Progenitor cell of endocrine pancreas (in vitro differentiated cells): ENCODE measurements around the gene TLK2. TPM values are rescaled to one million over a fixed set of nuclear protein-coding genes. Genes with fewer than 3 reads are reported as not detected.
"Not testable (repeated sequence)": the region's sequence is repeated elsewhere in the genome, so short reads cannot be mapped to it uniquely, and the experiment has no call there.

ENCODE experiments used
- DNase-seq: peaks from one replicate; pipeline ENCODE4 v3.0.0; 2021; ENCODE audit warnings: low spot score; ENCODE audit not compliant: unreplicated experiment
- H3K27ac Mint-ChIP-seq: 2 replicates; pipeline ENCODE4 v1.8.0; 2021; ENCODE audit warnings: mild to moderate bottlenecking, moderate library complexity, mixed read lengths
- H3K27me3 Mint-ChIP-seq: 2 replicates; pipeline ENCODE4 v1.8.0; 2021; ENCODE audit warnings: mixed read lengths
- H3K36me3 Mint-ChIP-seq: 2 replicates; pipeline ENCODE4 v1.8.0; 2022; ENCODE audit warnings: mixed read lengths; ENCODE audit not compliant: insufficient read depth
- H3K4me1 Mint-ChIP-seq: 2 replicates; pipeline ENCODE4 v1.8.0; 2021; ENCODE audit warnings: low read depth, mixed read lengths
- H3K4me3 Mint-ChIP-seq: 2 replicates; pipeline ENCODE4 v1.8.0; 2021; ENCODE audit warnings: low read depth, mild to moderate bottlenecking, moderate library complexity, mixed read lengths
- H3K9me3 Mint-ChIP-seq: 2 replicates; pipeline ENCODE4 v1.8.0; 2021; ENCODE audit warnings: low read depth, mixed read lengths
- total RNA-seq: library from RNA; stranded (reverse); gene quantifications from 2 replicates; pipeline ENCODE4 v1.2.1, GENCODE V29; 2021

Gene TLK2
- total RNA-seq, 1 donor from 2014 or later = 70.1 TPM

- not testable (repeated sequence) for DNase-seq, H3K27me3 Mint-ChIP-seq, H3K9me3 Mint-ChIP-seq
- Mint-ChIP-seq H3K4me1 (peaks cover 17% of the 10 kb centered on the region), H3K4me3 (peak overlapping the region; percentile 92), H3K27ac (peak overlapping the region; percentile 99), H3K36me3 (peaks cover 12% of the 10 kb centered on the region)
Measured at GRCh38 chr17:62479639-62480258, 1.1 kb downstream of the TLK2 start.

GRCh38 chr17:62482553-62482952, 3.9 kb downstream of the TLK2 start:
- Mint-ChIP-seq H3K4me1 (peaks cover 14% of the 10 kb centered on the region), H3K36me3 (peaks cover 12% of the 10 kb centered on the region)
- H3K9me3 Mint-ChIP-seq = not testable (repeated sequence)

GRCh38 chr17:62490990-62491389, 12.4 kb downstream of the TLK2 start:
- not testable (repeated sequence) for H3K36me3 Mint-ChIP-seq, H3K4me3 Mint-ChIP-seq, DNase-seq, H3K9me3 Mint-ChIP-seq, H3K4me1 Mint-ChIP-seq, H3K27me3 Mint-ChIP-seq, H3K27ac Mint-ChIP-seq

More at GRCh38 chr17:62482553-62482952, 3.9 kb downstream of the TLK2 start:
- not testable (repeated sequence) for H3K4me3 Mint-ChIP-seq, H3K27me3 Mint-ChIP-seq, DNase-seq
- peak overlapping the region; percentile 78 for H3K27ac Mint-ChIP-seq

- not testable (repeated sequence) for H3K27ac Mint-ChIP-seq, H3K27me3 Mint-ChIP-seq, H3K9me3 Mint-ChIP-seq, DNase-seq, H3K4me1 Mint-ChIP-seq, H3K4me3 Mint-ChIP-seq, H3K36me3 Mint-ChIP-seq
Measured at GRCh38 chr17:62493049-62493655, 14.5 kb downstream of the TLK2 start.

GRCh38 chr17:62494073-62494472, 15.4 kb downstream of the TLK2 start:
- not testable (repeated sequence) for H3K27me3 Mint-ChIP-seq, H3K27ac Mint-ChIP-seq, H3K9me3 Mint-ChIP-seq, H3K4me3 Mint-ChIP-seq, DNase-seq, H3K4me1 Mint-ChIP-seq, H3K36me3 Mint-ChIP-seq

GRCh38 chr17:62496344-62496743, 17.7 kb downstream of the TLK2 start:
- H3K4me3 Mint-ChIP-seq, H3K9me3 Mint-ChIP-seq, DNase-seq, H3K4me1 Mint-ChIP-seq, H3K36me3 Mint-ChIP-seq, H3K27me3 Mint-ChIP-seq: not testable (repeated sequence)
- H3K27ac Mint-ChIP-seq = peak overlapping the region; percentile 64

- DNase-seq, H3K4me1 Mint-ChIP-seq, H3K27me3 Mint-ChIP-seq, H3K4me3 Mint-ChIP-seq, H3K9me3 Mint-ChIP-seq, H3K27ac Mint-ChIP-seq, H3K36me3 Mint-ChIP-seq: not testable (repeated sequence)
Measured at GRCh38 chr17:62498796-62499195, 20.2 kb downstream of the TLK2 start.

- not testable (repeated sequence) for H3K9me3 Mint-ChIP-seq, H3K27ac Mint-ChIP-seq, H3K4me1 Mint-ChIP-seq, DNase-seq, H3K4me3 Mint-ChIP-seq, H3K36me3 Mint-ChIP-seq, H3K27me3 Mint-ChIP-seq
Measured at GRCh38 chr17:62500463-62500862, 21.8 kb downstream of the TLK2 start.

- not testable (repeated sequence) for H3K27me3 Mint-ChIP-seq, H3K27ac Mint-ChIP-seq
Measured at GRCh38 chr17:62504857-62505256, 26.2 kb downstream of the TLK2 start.

GRCh38 chr17:62507191-62507836, 28.7 kb downstream of the TLK2 start:
- H3K4me1 Mint-ChIP-seq = peaks cover 11% of the 10 kb centered on the region
- H3K4me3 Mint-ChIP-seq, H3K9me3 Mint-ChIP-seq, H3K27me3 Mint-ChIP-seq, H3K36me3 Mint-ChIP-seq, DNase-seq: not testable (repeated sequence)
- peak overlapping the region; percentile 69 for H3K27ac Mint-ChIP-seq

More at GRCh38 chr17:62504857-62505256, 26.2 kb downstream of the TLK2 start:
- H3K4me3 Mint-ChIP-seq, DNase-seq, H3K9me3 Mint-ChIP-seq, H3K36me3 Mint-ChIP-seq: not testable (repeated sequence)
- peaks cover 11% of the 10 kb centered on the region for H3K4me1 Mint-ChIP-seq

- H3K27ac Mint-ChIP-seq = not testable (repeated sequence)
Measured at GRCh38 chr17:62510247-62510819, 31.7 kb downstream of the TLK2 start.

GRCh38 chr17:62511014-62511413, 32.4 kb downstream of the TLK2 start:
- H3K4me1 Mint-ChIP-seq = peaks cover 11% of the 10 kb centered on the region
- not testable (repeated sequence) for H3K9me3 Mint-ChIP-seq, H3K27ac Mint-ChIP-seq, H3K27me3 Mint-ChIP-seq, H3K4me3 Mint-ChIP-seq, H3K36me3 Mint-ChIP-seq, DNase-seq

More at GRCh38 chr17:62510247-62510819, 31.7 kb downstream of the TLK2 start:
- H3K27me3 Mint-ChIP-seq, H3K9me3 Mint-ChIP-seq, DNase-seq, H3K4me3 Mint-ChIP-seq, H3K36me3 Mint-ChIP-seq: not testable (repeated sequence)
- H3K4me1 Mint-ChIP-seq = peaks cover 11% of the 10 kb centered on the region

GRCh38 chr17:62516376-62516775, 37.8 kb downstream of the TLK2 start:
- H3K36me3 Mint-ChIP-seq = peaks cover 13% of the 10 kb centered on the region
- not testable (repeated sequence) for DNase-seq, H3K4me3 Mint-ChIP-seq, H3K4me1 Mint-ChIP-seq, H3K9me3 Mint-ChIP-seq, H3K27me3 Mint-ChIP-seq, H3K27ac Mint-ChIP-seq
